ENCODE measurements around the gene MFSD12.

Gene MFSD12

GRCh38 chr19:3555653-3556422 lies 1.5 kb downstream of the MFSD12 start:
- DNase-seq (ENCODE audit: low spot score) = no peak

- no peak for DNase-seq (ENCODE audit: low spot score)
These were observed 2.9 kb downstream of the MFSD12 start for GRCh38 chr19:3554254-3555083.

GRCh38 chr19:3551792-3552095 lies 5.6 kb downstream of the MFSD12 start:
- DNase-seq (ENCODE audit: low spot score) = no peak

- no peak for DNase-seq (ENCODE audit: low spot score)
These were observed 6.2 kb downstream of the MFSD12 start for GRCh38 chr19:3550947-3551791.

GRCh38 chr19:3549816-3550215 lies 7.6 kb downstream of the MFSD12 start:
- DNase-seq (ENCODE audit: low spot score) = no peak

GRCh38 chr19:3548606-3549005 lies 8.8 kb downstream of the MFSD12 start:
- no peak for DNase-seq (ENCODE audit: low spot score)

- no peak for DNase-seq (ENCODE audit: low spot score)
These were observed 9.6 kb downstream of the MFSD12 start for GRCh38 chr19:3547767-3548282.

- DNase-seq (ENCODE audit: low spot score) = peak; percentile 80
These were observed 10.1 kb downstream of the MFSD12 start for GRCh38 chr19:3547301-3547731.

GRCh38 chr19:3546119-3546518 lies 11.3 kb downstream of the MFSD12 start:
- no peak for DNase-seq (ENCODE audit: low spot score)

GRCh38 chr19:3545669-3546034 lies 11.7 kb downstream of the MFSD12 start:
- DNase-seq (ENCODE audit: low spot score) = no peak

GRCh38 chr19:3544742-3545668 lies 12.4 kb downstream of the MFSD12 start:
- DNase-seq (ENCODE audit: low spot score) = peak; percentile 92

GRCh38 chr19:3544058-3544376 lies 13.4 kb downstream of the MFSD12 start:
- DNase-seq (ENCODE audit: low spot score) = no peak

- DNase-seq (ENCODE audit: low spot score) = no peak
These were observed 14.0 kb downstream of the MFSD12 start for GRCh38 chr19:3543150-3544057.

- DNase-seq (ENCODE audit: low spot score) = no peak
These were observed 17.6 kb downstream of the MFSD12 start for GRCh38 chr19:3539756-3540118.

- no peak for DNase-seq (ENCODE audit: low spot score)
These were observed 18.2 kb downstream of the MFSD12 start, which contains the start of gene TEKTIP1 for GRCh38 chr19:3538965-3539755. TSS of gene TEKTIP1 (plus strand) at chr19:3539174. CDS start at chr19:3539178, 4 bp downstream.

- DNase-seq (ENCODE audit: low spot score) = no peak
These were observed 19.0 kb downstream of the MFSD12 start for GRCh38 chr19:3538258-3538929.

GRCh38 chr19:3537438-3538240 lies 19.7 kb downstream of the MFSD12 start:
- no peak for DNase-seq (ENCODE audit: low spot score)

- DNase-seq (ENCODE audit: low spot score) = no peak
These were observed 20.3 kb downstream of the MFSD12 start for GRCh38 chr19:3537101-3537437.

All from AG08396 (cell line).